ENCODE measurements around the gene ANKRD49.

ANKRD49 gene

DNA sequence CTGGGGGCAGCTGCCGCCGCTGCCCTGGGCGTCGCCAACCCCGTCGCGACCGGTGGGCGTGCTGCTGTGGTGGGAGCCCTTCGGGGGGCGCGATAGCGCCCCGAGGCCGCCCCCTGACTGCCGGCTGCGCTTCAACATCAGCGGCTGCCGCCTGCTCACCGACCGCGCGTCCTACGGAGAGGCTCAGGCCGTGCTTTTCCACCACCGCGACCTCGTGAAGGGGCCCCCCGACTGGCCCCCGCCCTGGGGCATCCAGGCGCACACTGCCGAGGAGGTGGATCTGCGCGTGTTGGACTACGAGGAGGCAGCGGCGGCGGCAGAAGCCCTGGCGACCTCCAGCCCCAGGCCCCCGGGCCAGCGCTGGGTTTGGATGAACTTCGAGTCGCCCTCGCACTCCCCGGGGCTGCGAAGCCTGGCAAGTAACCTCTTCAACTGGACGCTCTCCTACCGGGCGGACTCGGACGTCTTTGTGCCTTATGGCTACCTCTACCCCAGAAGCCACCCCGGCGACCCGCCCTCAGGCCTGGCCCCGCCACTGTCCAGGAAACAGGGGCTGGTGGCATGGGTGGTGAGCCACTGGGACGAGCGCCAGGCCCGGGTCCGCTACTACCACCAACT lies 51.0 kb downstream of the ANKRD49 start:
- no peak for DNase-seq (ENCODE audit: low read depth)

DNA sequence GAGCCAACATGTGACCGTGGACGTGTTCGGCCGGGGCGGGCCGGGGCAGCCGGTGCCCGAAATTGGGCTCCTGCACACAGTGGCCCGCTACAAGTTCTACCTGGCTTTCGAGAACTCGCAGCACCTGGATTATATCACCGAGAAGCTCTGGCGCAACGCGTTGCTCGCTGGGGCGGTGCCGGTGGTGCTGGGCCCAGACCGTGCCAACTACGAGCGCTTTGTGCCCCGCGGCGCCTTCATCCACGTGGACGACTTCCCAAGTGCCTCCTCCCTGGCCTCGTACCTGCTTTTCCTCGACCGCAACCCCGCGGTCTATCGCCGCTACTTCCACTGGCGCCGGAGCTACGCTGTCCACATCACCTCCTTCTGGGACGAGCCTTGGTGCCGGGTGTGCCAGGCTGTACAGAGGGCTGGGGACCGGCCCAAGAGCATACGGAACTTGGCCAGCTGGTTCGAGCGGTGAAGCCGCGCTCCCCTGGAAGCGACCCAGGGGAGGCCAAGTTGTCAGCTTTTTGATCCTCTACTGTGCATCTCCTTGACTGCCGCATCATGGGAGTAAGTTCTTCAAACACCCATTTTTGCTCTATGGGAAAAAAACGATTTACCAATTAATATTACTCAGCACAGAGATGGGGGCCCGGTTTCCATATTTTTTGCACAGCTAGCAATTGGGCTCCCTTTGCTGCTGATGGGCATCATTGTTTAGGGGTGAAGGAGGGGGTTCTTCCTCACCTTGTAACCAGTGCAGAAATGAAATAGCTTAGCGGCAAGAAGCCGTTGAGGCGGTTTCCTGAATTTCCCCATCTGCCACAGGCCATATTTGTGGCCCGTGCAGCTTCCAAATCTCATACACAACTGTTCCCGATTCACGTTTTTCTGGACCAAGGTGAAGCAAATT lies 51.7 kb downstream of the ANKRD49 start:
- DNase-seq (ENCODE audit: low read depth): no peak

DNA sequence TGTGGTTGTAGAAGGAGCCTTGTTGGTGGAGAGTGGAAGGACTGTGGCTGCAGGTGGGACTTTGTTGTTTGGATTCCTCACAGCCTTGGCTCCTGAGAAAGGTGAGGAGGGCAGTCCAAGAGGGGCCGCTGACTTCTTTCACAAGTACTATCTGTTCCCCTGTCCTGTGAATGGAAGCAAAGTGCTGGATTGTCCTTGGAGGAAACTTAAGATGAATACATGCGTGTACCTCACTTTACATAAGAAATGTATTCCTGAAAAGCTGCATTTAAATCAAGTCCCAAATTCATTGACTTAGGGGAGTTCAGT lies 52.3 kb downstream of the ANKRD49 start:
- no peak for DNase-seq (ENCODE audit: low read depth)

DNA sequence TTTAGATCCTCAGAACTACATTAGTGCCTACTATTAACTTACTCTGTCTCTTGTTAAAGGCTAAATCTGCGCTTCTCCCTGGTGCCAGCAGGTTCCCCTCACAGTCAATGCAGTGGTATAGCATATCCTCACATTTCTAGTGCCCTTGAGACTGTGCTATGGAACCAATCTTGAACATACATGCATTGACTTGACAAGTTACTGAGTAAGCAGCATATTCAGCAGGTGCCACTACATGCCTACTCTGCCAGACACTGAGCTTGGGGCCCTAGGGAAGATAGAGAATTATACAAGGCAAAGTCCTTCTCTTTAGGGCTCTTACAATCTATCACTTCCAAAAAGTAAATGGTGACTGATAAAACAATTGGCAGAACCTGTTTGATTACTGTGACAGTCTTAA lies 53.1 kb downstream of the ANKRD49 start:
- DNase-seq (ENCODE audit: low read depth): no peak

DNA sequence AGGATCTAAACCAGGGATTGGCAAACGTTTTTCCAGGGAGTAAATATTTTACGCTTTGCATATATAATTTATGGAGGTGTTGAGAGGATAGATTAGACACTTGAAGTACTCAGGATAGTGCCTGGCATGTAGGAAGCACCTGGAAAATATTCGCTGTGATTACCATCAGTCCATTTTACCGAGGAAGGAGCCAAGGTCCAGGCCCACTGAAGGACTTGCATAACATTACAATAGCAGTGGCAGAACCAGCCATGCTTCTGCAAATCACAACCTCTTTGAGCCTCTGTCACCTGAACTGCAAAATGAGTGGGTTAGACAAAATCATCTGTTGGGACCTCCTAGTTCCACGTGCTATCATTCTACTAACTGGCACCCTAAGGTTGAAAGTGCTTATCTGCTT lies 55.4 kb downstream of the ANKRD49 start:
- no peak for DNase-seq (ENCODE audit: low read depth)
